ENCODE results near the gene MTHFR.

MTHFR gene

GRCh38 chr1:11783556-11783955 lies 22.2 kb downstream of the MTHFR start:
- H3K4me3 ChIP-seq (ENCODE audit: low read length), result no peak overlapping the region
- H3K36me3 ChIP-seq (ENCODE audit: insufficient read depth, low read depth, low read length), result no peaks in the 10 kb centered on the region
- peaks cover 18% of the 10 kb centered on the region for H3K4me1 ChIP-seq (ENCODE audit: insufficient read depth, low read length)
- H3K27ac ChIP-seq (ENCODE audit: low read length), result no peak overlapping the region
- no peak overlapping the region for H3K9ac ChIP-seq (ENCODE audit: low read depth, low read length)
- no peaks in the 10 kb centered on the region for H3K27me3 ChIP-seq (ENCODE audit: insufficient read depth, low read length)
- no peaks in the 10 kb centered on the region for H3K9me3 ChIP-seq (ENCODE audit: insufficient read depth, low read depth, low read length)

- H3K27me3 ChIP-seq (ENCODE audit: insufficient read depth, low read length), result no peaks in the 10 kb centered on the region
- H3K36me3 ChIP-seq (ENCODE audit: insufficient read depth, low read depth, low read length), result no peaks in the 10 kb centered on the region
- no peaks in the 10 kb centered on the region for H3K9me3 ChIP-seq (ENCODE audit: insufficient read depth, low read depth, low read length)
- no peak overlapping the region for H3K9ac ChIP-seq (ENCODE audit: low read depth, low read length)
- no peak overlapping the region for H3K4me3 ChIP-seq (ENCODE audit: low read length)
- no peak overlapping the region for H3K27ac ChIP-seq (ENCODE audit: low read length)
- H3K4me1 ChIP-seq (ENCODE audit: insufficient read depth, low read length), result peaks cover 12% of the 10 kb centered on the region
These were observed 23.5 kb downstream of the MTHFR start for GRCh38 chr1:11782127-11782708.

- Histone ChIP-seq H3K27ac (ENCODE audit: low read length) (no peak overlapping the region), H3K27me3 (ENCODE audit: insufficient read depth, low read length) (no peaks in the 10 kb centered on the region), H3K9ac (ENCODE audit: low read depth, low read length) (no peak overlapping the region), H3K4me1 (ENCODE audit: insufficient read depth, low read length) (peaks cover 5% of the 10 kb centered on the region; the same call in 1 of the 2 replicates), H3K9me3 (ENCODE audit: insufficient read depth, low read depth, low read length) (no peaks in the 10 kb centered on the region), H3K4me3 (ENCODE audit: low read length) (no peak overlapping the region), H3K36me3 (ENCODE audit: insufficient read depth, low read depth, low read length) (no peaks in the 10 kb centered on the region)
These were observed 24.5 kb downstream of the MTHFR start for GRCh38 chr1:11781297-11781696.

- no peak overlapping the region for H3K4me3 ChIP-seq (ENCODE audit: low read length)
- no peak overlapping the region for H3K9ac ChIP-seq (ENCODE audit: low read depth, low read length)
- no peaks in the 10 kb centered on the region for H3K9me3 ChIP-seq (ENCODE audit: insufficient read depth, low read depth, low read length)
- no peak overlapping the region for H3K27ac ChIP-seq (ENCODE audit: low read length)
- no peaks in the 10 kb centered on the region for H3K27me3 ChIP-seq (ENCODE audit: insufficient read depth, low read length)
- H3K36me3 ChIP-seq (ENCODE audit: insufficient read depth, low read depth, low read length), result no peaks in the 10 kb centered on the region
- H3K4me1 ChIP-seq (ENCODE audit: insufficient read depth, low read length), result peaks cover 5% of the 10 kb centered on the region; the same call in 1 of the 2 replicates
These were observed 25.2 kb downstream of the MTHFR start for GRCh38 chr1:11780380-11781147.

- no peaks in the 10 kb centered on the region for H3K9me3 ChIP-seq (ENCODE audit: insufficient read depth, low read depth, low read length)
- H3K4me3 ChIP-seq (ENCODE audit: low read length), result no peak overlapping the region
- H3K4me1 ChIP-seq (ENCODE audit: insufficient read depth, low read length), result peaks cover 4% of the 10 kb centered on the region; the same call in 1 of the 2 replicates
- no peaks in the 10 kb centered on the region for H3K36me3 ChIP-seq (ENCODE audit: insufficient read depth, low read depth, low read length)
- no peak overlapping the region for H3K9ac ChIP-seq (ENCODE audit: low read depth, low read length)
- H3K27me3 ChIP-seq (ENCODE audit: insufficient read depth, low read length), result no peaks in the 10 kb centered on the region
- H3K27ac ChIP-seq (ENCODE audit: low read length), result no peak overlapping the region
These were observed 25.9 kb downstream of the MTHFR start for GRCh38 chr1:11779715-11780379.

- H3K9me3 ChIP-seq (ENCODE audit: insufficient read depth, low read depth, low read length), result no peaks in the 10 kb centered on the region
- no peak overlapping the region for H3K4me3 ChIP-seq (ENCODE audit: low read length)
- no peaks in the 10 kb centered on the region for H3K27me3 ChIP-seq (ENCODE audit: insufficient read depth, low read length)
- no peaks in the 10 kb centered on the region for H3K4me1 ChIP-seq (ENCODE audit: insufficient read depth, low read length)
- no peaks in the 10 kb centered on the region for H3K36me3 ChIP-seq (ENCODE audit: insufficient read depth, low read depth, low read length)
- no peak overlapping the region for H3K27ac ChIP-seq (ENCODE audit: low read length)
- no peak overlapping the region for H3K9ac ChIP-seq (ENCODE audit: low read depth, low read length)
These were observed 26.7 kb downstream of the MTHFR start for GRCh38 chr1:11778844-11779623.

GRCh38 chr1:11778336-11778735 lies 27.4 kb downstream of the MTHFR start:
- no peaks in the 10 kb centered on the region for H3K4me1 ChIP-seq (ENCODE audit: insufficient read depth, low read length)
- H3K27me3 ChIP-seq (ENCODE audit: insufficient read depth, low read length), result no peaks in the 10 kb centered on the region
- no peak overlapping the region for H3K9ac ChIP-seq (ENCODE audit: low read depth, low read length)
- H3K4me3 ChIP-seq (ENCODE audit: low read length), result no peak overlapping the region
- no peaks in the 10 kb centered on the region for H3K9me3 ChIP-seq (ENCODE audit: insufficient read depth, low read depth, low read length)
- H3K36me3 ChIP-seq (ENCODE audit: insufficient read depth, low read depth, low read length), result no peaks in the 10 kb centered on the region
- H3K27ac ChIP-seq (ENCODE audit: low read length), result no peak overlapping the region

- no peaks in the 10 kb centered on the region for H3K27me3 ChIP-seq (ENCODE audit: insufficient read depth, low read length)
These were observed 28.0 kb downstream of the MTHFR start for GRCh38 chr1:11777658-11778322.

GRCh38 chr1:11774753-11775152 lies 31.0 kb downstream of the MTHFR start:
- Histone ChIP-seq H3K27me3 (ENCODE audit: insufficient read depth, low read length) (no peaks in the 10 kb centered on the region), H3K36me3 (ENCODE audit: insufficient read depth, low read depth, low read length) (no peaks in the 10 kb centered on the region), H3K9ac (ENCODE audit: low read depth, low read length) (no peak overlapping the region), H3K9me3 (ENCODE audit: insufficient read depth, low read depth, low read length) (no peaks in the 10 kb centered on the region), H3K4me3 (ENCODE audit: low read length) (no peak overlapping the region), H3K27ac (ENCODE audit: low read length) (no peak overlapping the region), H3K4me1 (ENCODE audit: insufficient read depth, low read length) (no peaks in the 10 kb centered on the region)

More at GRCh38 chr1:11777658-11778322, 28.0 kb downstream of the MTHFR start:
- H3K27ac ChIP-seq (ENCODE audit: low read length), result no peak overlapping the region
- no peaks in the 10 kb centered on the region for H3K9me3 ChIP-seq (ENCODE audit: insufficient read depth, low read depth, low read length)
- H3K4me1 ChIP-seq (ENCODE audit: insufficient read depth, low read length), result no peaks in the 10 kb centered on the region
- no peaks in the 10 kb centered on the region for H3K36me3 ChIP-seq (ENCODE audit: insufficient read depth, low read depth, low read length)
- H3K4me3 ChIP-seq (ENCODE audit: low read length), result no peak overlapping the region
- H3K9ac ChIP-seq (ENCODE audit: low read depth, low read length), result no peak overlapping the region

GRCh38 chr1:11772458-11772857 lies 33.3 kb downstream of the MTHFR start:
- Histone ChIP-seq H3K36me3 (ENCODE audit: insufficient read depth, low read depth, low read length) (no peaks in the 10 kb centered on the region), H3K9ac (ENCODE audit: low read depth, low read length) (no peak overlapping the region), H3K4me1 (ENCODE audit: insufficient read depth, low read length) (no peaks in the 10 kb centered on the region), H3K9me3 (ENCODE audit: insufficient read depth, low read depth, low read length) (no peaks in the 10 kb centered on the region), H3K27me3 (ENCODE audit: insufficient read depth, low read length) (no peaks in the 10 kb centered on the region), H3K4me3 (ENCODE audit: low read length) (no peak overlapping the region), H3K27ac (ENCODE audit: low read length) (no peak overlapping the region)

- Histone ChIP-seq H3K9me3 (ENCODE audit: insufficient read depth, low read depth, low read length) (no peaks in the 10 kb centered on the region), H3K9ac (ENCODE audit: low read depth, low read length) (no peak overlapping the region), H3K27ac (ENCODE audit: low read length) (no peak overlapping the region), H3K27me3 (ENCODE audit: insufficient read depth, low read length) (no peaks in the 10 kb centered on the region), H3K4me1 (ENCODE audit: insufficient read depth, low read length) (no peaks in the 10 kb centered on the region), H3K36me3 (ENCODE audit: insufficient read depth, low read depth, low read length) (no peaks in the 10 kb centered on the region), H3K4me3 (ENCODE audit: low read length) (no peak overlapping the region)
These were observed 34.2 kb downstream of the MTHFR start for GRCh38 chr1:11771481-11772043.

Data from iPS-20b (cell line).